Astrocyte (in vitro differentiated cells and primary cell): ENCODE measurements around the gene COL23A1. TPM values are rescaled to one million over a fixed set of nuclear protein-coding genes. Genes with fewer than 3 reads are reported as not detected.
A peak's percentile ranks its signal among the peaks of the same experiment; 100 is the strongest.

Experiments
- DNase-seq: peaks from one replicate; pipeline ENCODE4 v3.0.0-alpha.2; 2010; ENCODE audit warnings: low read depth
- FAIRE-seq: peaks from 2 replicates; lab custom pipeline; 2011; peaks lifted over from hg19 to GRCh38; lab: Jason Lieb, UNC
- H2AFZ ChIP-seq: 2 replicates; pipeline ENCODE4 v1.6.0; 2012; ENCODE audit warnings: low read depth, low read length, inconsistent platforms
- H3K27ac ChIP-seq: 2 replicates; pipeline ENCODE4 v1.5.1; 2011; ENCODE audit warnings: low read depth, low read length, inconsistent platforms
- H3K27me3 ChIP-seq: 2 replicates; pipeline ENCODE4 v1.6.0; 2011; ENCODE audit warnings: low read length, inconsistent platforms; ENCODE audit not compliant: insufficient read depth
- H3K36me3 ChIP-seq: 2 replicates; pipeline ENCODE4 v1.5.1; 2011; ENCODE audit warnings: low read length, inconsistent platforms; ENCODE audit not compliant: insufficient read depth
- H3K4me1 ChIP-seq: 2 replicates; pipeline ENCODE4 v1.5.1; 2011; ENCODE audit warnings: low read length, inconsistent platforms; ENCODE audit not compliant: insufficient read depth
- H3K4me2 ChIP-seq: 2 replicates; pipeline ENCODE4 v1.6.0; 2012; ENCODE audit warnings: low read length, inconsistent platforms
- H3K4me3 ChIP-seq: 2 replicates; pipeline ENCODE4 v1.5.1; 2011; ENCODE audit warnings: low read depth, mild to moderate bottlenecking, low read length, inconsistent platforms; ENCODE audit not compliant: insufficient read depth
- H3K79me2 ChIP-seq: 2 replicates; pipeline ENCODE4 v1.6.0; 2012; ENCODE audit warnings: mild to moderate bottlenecking, low read length, inconsistent platforms; ENCODE audit not compliant: insufficient read depth
- H3K9ac ChIP-seq: 2 replicates; pipeline ENCODE4 v1.6.0; 2012; ENCODE audit warnings: mild to moderate bottlenecking, low read length, inconsistent platforms
- H3K9me3 ChIP-seq: 2 replicates; pipeline ENCODE4 v1.5.1; 2012; ENCODE audit warnings: low read depth, mild to moderate bottlenecking, low read length, inconsistent platforms; ENCODE audit not compliant: insufficient read depth
- H4K20me1 ChIP-seq: 2 replicates; pipeline ENCODE4 v1.6.0; 2012; ENCODE audit warnings: low read length, inconsistent platforms; ENCODE audit not compliant: insufficient read depth
- H3K27ac Mint-ChIP-seq: one replicate; pipeline ENCODE4 v1.8.0; 2021; ENCODE audit warnings: mild to moderate bottlenecking, mixed read lengths; ENCODE audit not compliant: unreplicated experiment
- H3K27me3 Mint-ChIP-seq: one replicate; pipeline ENCODE4 v1.8.0; 2021; ENCODE audit warnings: low read depth, mixed read lengths; ENCODE audit not compliant: unreplicated experiment
- H3K36me3 Mint-ChIP-seq: one replicate; pipeline ENCODE4 v1.8.0; 2021; ENCODE audit warnings: low read depth, mixed read lengths; ENCODE audit not compliant: unreplicated experiment
- H3K4me1 Mint-ChIP-seq: one replicate; pipeline ENCODE4 v1.8.0; 2021; ENCODE audit warnings: low read depth, mixed read lengths; ENCODE audit not compliant: unreplicated experiment
- H3K4me3 Mint-ChIP-seq: one replicate; pipeline ENCODE4 v1.8.0; 2021; ENCODE audit warnings: mild to moderate bottlenecking, moderate library complexity, mixed read lengths; ENCODE audit not compliant: unreplicated experiment
- H3K9me3 Mint-ChIP-seq: one replicate; pipeline ENCODE4 v1.8.0; 2021; ENCODE audit warnings: mild to moderate bottlenecking, mixed read lengths; ENCODE audit not compliant: unreplicated experiment
- EZH2 ChIP-seq: IDR thresholded peaks from 2 replicates; pipeline ENCODE4 v1.6.1; 2012; ENCODE audit warnings: mild to moderate bottlenecking, low read length, inconsistent platforms; ENCODE audit not compliant: insufficient read depth
- total RNA-seq: library from RNA; stranded (reverse); gene quantifications from 2 replicates; pipeline ENCODE4 v1.2.1, GENCODE V29; 2021
- TF ChIP-seq, protein P1 (sequence below): IDR thresholded peaks from 2 replicates; pipeline ENCODE4 v1.5.1; 2011; ENCODE audit warnings: low read depth, mild to moderate bottlenecking, inconsistent platforms, low read length, moderate library complexity; ENCODE audit not compliant: insufficient read depth

Gene COL23A1
- total RNA-seq, 1 donor from 2014 or later: 0.16 TPM

DNA sequence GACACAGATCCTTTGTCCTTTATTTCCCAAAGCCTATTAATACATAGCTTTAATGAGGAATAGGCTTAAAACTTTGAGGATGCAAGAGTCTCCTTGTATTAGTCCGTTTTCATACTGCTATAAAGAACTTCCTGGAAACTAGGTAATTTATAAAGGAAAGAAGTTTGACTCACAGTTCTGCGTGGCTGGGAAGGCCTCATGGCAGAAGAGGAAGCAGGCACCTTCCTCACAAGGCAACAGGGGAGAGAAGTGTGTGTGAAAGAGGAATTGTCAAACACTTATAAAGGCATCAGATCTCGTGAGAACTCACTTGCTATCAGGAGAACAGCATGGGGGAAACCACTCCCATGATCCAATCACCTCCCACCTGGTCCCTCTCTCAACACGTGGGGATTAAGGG is 42.1 kb upstream of the COL23A1 start:
- Histone ChIP-seq H3K9me3 (no peaks in the 10 kb centered on the region), H3K4me1 (no peaks in the 10 kb centered on the region), H3K27me3 (no peaks in the 10 kb centered on the region), H3K36me3 (no peaks in the 10 kb centered on the region), H4K20me1 (no peaks in the 10 kb centered on the region), H3K27ac (no peak overlapping the region), H2AFZ (no peak overlapping the region), H3K9ac (no peak overlapping the region), H3K79me2 (no peaks in the 10 kb centered on the region), H3K4me3 (no peak overlapping the region), H3K4me2 (no peak overlapping the region)
- no peak overlapping the region for H3K4me3 Mint-ChIP-seq
- no peak overlapping the region for H3K27ac Mint-ChIP-seq
- peaks cover 4% of the 10 kb centered on the region for H3K9me3 Mint-ChIP-seq
- H3K27me3 Mint-ChIP-seq: peaks cover 8% of the 10 kb centered on the region
- DNase-seq (no peak), FAIRE-seq (no peak)
- H3K4me1 Mint-ChIP-seq: peaks cover 9% of the 10 kb centered on the region
- no peak for TF ChIP-seq EZH2
- TF ChIP-seq, protein P1, sequence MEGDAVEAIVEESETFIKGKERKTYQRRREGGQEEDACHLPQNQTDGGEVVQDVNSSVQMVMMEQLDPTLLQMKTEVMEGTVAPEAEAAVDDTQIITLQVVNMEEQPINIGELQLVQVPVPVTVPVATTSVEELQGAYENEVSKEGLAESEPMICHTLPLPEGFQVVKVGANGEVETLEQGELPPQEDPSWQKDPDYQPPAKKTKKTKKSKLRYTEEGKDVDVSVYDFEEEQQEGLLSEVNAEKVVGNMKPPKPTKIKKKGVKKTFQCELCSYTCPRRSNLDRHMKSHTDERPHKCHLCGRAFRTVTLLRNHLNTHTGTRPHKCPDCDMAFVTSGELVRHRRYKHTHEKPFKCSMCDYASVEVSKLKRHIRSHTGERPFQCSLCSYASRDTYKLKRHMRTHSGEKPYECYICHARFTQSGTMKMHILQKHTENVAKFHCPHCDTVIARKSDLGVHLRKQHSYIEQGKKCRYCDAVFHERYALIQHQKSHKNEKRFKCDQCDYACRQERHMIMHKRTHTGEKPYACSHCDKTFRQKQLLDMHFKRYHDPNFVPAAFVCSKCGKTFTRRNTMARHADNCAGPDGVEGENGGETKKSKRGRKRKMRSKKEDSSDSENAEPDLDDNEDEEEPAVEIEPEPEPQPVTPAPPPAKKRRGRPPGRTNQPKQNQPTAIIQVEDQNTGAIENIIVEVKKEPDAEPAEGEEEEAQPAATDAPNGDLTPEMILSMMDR: no peak
- H3K36me3 Mint-ChIP-seq: no peaks in the 10 kb centered on the region

DNA sequence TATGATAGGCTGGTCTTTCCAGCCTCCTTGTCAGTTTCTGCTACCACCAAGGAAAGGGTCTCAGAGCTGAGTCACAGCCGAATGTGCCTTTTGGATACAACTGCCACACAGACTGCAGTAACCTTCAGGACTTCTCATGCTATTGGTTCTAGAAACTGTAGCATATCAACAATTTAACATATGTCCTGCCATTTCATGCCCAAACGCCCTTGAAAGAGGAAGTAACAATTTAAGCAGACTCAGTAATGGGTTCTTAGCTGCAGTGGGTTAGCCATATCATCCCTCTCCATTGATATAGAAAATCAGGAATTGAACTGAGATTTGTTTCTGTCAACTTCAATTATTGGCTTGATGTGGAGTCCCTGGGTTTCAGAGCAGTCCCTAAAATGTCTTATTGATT is 40.8 kb upstream of the COL23A1 start:
- Histone ChIP-seq H3K9ac (no peak overlapping the region), H3K36me3 (no peaks in the 10 kb centered on the region), H3K4me1 (no peaks in the 10 kb centered on the region), H3K9me3 (no peaks in the 10 kb centered on the region), H4K20me1 (peaks cover 3% of the 10 kb centered on the region), H3K27ac (no peak overlapping the region), H3K27me3 (no peaks in the 10 kb centered on the region), H3K4me2 (no peak overlapping the region), H3K79me2 (peaks cover 9% of the 10 kb centered on the region), H3K4me3 (no peak overlapping the region), H2AFZ (no peak overlapping the region)
- peaks cover 8% of the 10 kb centered on the region for H3K27me3 Mint-ChIP-seq
- H3K36me3 Mint-ChIP-seq: no peaks in the 10 kb centered on the region
- no peak for TF ChIP-seq EZH2
- TF ChIP-seq, protein P1: no peak
- no peak overlapping the region for H3K4me3 Mint-ChIP-seq
- FAIRE-seq (no peak), DNase-seq (no peak)
- peaks cover 4% of the 10 kb centered on the region for H3K9me3 Mint-ChIP-seq
- no peak overlapping the region for H3K27ac Mint-ChIP-seq
- peaks cover 9% of the 10 kb centered on the region for H3K4me1 Mint-ChIP-seq

DNA sequence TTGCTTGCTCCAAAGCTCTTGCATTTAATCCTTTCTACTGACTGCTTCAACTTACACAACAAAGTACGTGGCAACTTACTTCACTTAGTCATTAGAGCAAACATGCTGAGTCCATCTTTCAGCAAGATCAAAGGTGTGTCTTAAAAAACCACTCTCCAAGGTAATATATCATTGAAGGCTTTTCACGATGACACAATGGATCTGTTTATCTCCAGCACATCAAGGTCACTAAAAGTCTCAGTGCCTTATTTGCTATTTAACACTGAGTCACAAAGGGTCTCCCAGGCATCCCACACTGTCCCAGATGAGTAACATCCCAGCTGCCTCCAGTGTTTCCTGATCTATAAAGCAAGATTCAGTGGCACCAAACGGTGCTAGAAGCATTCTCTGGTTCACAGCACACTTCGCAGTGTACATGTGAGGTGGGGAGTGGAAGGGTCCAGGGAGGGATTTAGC is 40.3 kb upstream of the COL23A1 start:
- no peak overlapping the region for H3K4me3 Mint-ChIP-seq

More for the DNA sequence above, 40.3 kb upstream of the COL23A1 start:
- no peak overlapping the region for H3K4me2 ChIP-seq
- H3K27ac ChIP-seq: no peak overlapping the region
- H3K27me3 ChIP-seq: no peaks in the 10 kb centered on the region
- no peak overlapping the region for H3K9ac ChIP-seq
- Mint-ChIP-seq H3K9me3 (peaks cover 4% of the 10 kb centered on the region), H3K27me3 (peaks cover 8% of the 10 kb centered on the region), H3K4me1 (peaks cover 8% of the 10 kb centered on the region), H3K27ac (no peak overlapping the region), H3K36me3 (no peaks in the 10 kb centered on the region)
- H3K79me2 ChIP-seq: peaks cover 13% of the 10 kb centered on the region
- no peaks in the 10 kb centered on the region for H3K9me3 ChIP-seq
- no peaks in the 10 kb centered on the region for H3K36me3 ChIP-seq
- FAIRE-seq (no peak), DNase-seq (peak; percentile 22)
- H3K4me3 ChIP-seq: no peak overlapping the region
- TF ChIP-seq EZH2: no peak
- TF ChIP-seq, protein P1: no peak
- H4K20me1 ChIP-seq: peaks cover 7% of the 10 kb centered on the region
- H2AFZ ChIP-seq: no peak overlapping the region
- no peaks in the 10 kb centered on the region for H3K4me1 ChIP-seq
